GM12878 (cell line): ENCODE results near the gene LIMS1. TPM values are rescaled to one million over a fixed set of nuclear protein-coding genes. Genes with fewer than 3 reads are reported as not detected.

Experiments
- ATAC-seq: fragments of 200-7000 bp; cut with Tn5 transposase; 3 replicates; pipeline ENCODE4 v1.9.1; 2020; ENCODE audit warnings: mild to moderate bottlenecking, moderate library complexity
- BruUV-seq: library from RNA; stranded (reverse); fragments of 400-500 nt; replicated peaks from 2 replicates; lab custom pipeline; 2021; lab: Mats Ljungman, UMichigan
- CTCF ChIA-PET: fragments of 300-600 bp; sonication (Branson Sonifier 250); formaldehyde crosslinking; extraction: SDS; loops from one replicate; lab custom pipeline; 2021; ENCODE audit warnings: inconsistent platforms; lab: Yijun Ruan, JAX
- POLR2A ChIA-PET: fragments of 350-600 bp; formaldehyde crosslinking; extraction: SDS; loops from one replicate; lab custom pipeline; 2021; ENCODE audit warnings: inconsistent platforms; lab: Charles Lee
- RAD21 ChIA-PET: fragments of 300-600 bp; sonication (Branson Sonifier 250); formaldehyde crosslinking; loops from one replicate; lab custom pipeline; 2023; ENCODE audit warnings: antibody characterized with exemption; ENCODE audit not compliant: unreplicated experiment; lab: Charles Lee
- SMC1A ChIA-PET: fragments of 300-600 bp; sonication (Branson Sonifier 250); formaldehyde crosslinking; loops from one replicate; lab custom pipeline; 2023; ENCODE audit not compliant: unreplicated experiment, uncharacterized antibody; lab: Charles Lee
- DNase-seq: peaks from one replicate; pipeline ENCODE4 v3.0.0-alpha.2; 2011; ENCODE audit warnings: low read depth, low spot score
- FAIRE-seq: peaks from 3 replicates; lab custom pipeline; 2011; peaks lifted over from hg19 to GRCh38; lab: Jason Lieb, UNC
- H2AFZ ChIP-seq: 2 replicates; pipeline ENCODE4 v1.6.0; 2011; ENCODE audit warnings: low read depth, low read length, control low read depth; ENCODE audit not compliant: control insufficient read depth
- H3K27ac ChIP-seq: 2 replicates; pipeline ENCODE4 v1.5.1; 2011; ENCODE audit warnings: control low read depth; ENCODE audit not compliant: control insufficient read depth, insufficient read depth
- H3K27me3 ChIP-seq, 2 experiments: replicated peaks in 1 of 2; 2 replicates each; pipeline versions ENCODE4 v1.6.0 to v1.6.1; 2011; ENCODE audit warnings: low read length in 1 of 2; ENCODE audit not compliant: control insufficient read depth in 2 of 2, insufficient read depth in 2 of 2
- H3K36me3 ChIP-seq, 2 experiments: 2 replicates each; pipeline ENCODE4 v1.5.1; 2011; ENCODE audit warnings: low read length in 1 of 2; ENCODE audit not compliant: control insufficient read depth in 2 of 2, insufficient read depth in 2 of 2
- H3K4me1 ChIP-seq: 2 replicates; pipeline ENCODE4 v1.6.1; 2011; ENCODE audit warnings: mild to moderate bottlenecking, low read length, moderate library complexity, mixed read lengths; ENCODE audit not compliant: control insufficient read depth, insufficient read depth
- H3K4me2 ChIP-seq: 2 replicates; pipeline ENCODE4 v1.6.0; 2011; ENCODE audit warnings: control low read depth; ENCODE audit not compliant: control insufficient read depth, insufficient read depth
- H3K4me3 ChIP-seq: fragments of 200-600 bp; sonication (generic); 2 replicates; pipeline ENCODE4 v1.5.1; 2016
- H3K79me2 ChIP-seq: 2 replicates; pipeline ENCODE4 v1.6.0; 2011; ENCODE audit warnings: low read length; ENCODE audit not compliant: control insufficient read depth, insufficient read depth
- H3K9ac ChIP-seq: 2 replicates; pipeline ENCODE4 v1.8.0; 2011; ENCODE audit warnings: low read length, control low read depth, mixed read lengths; ENCODE audit not compliant: control insufficient read depth, insufficient read depth
- H3K9me3 ChIP-seq: replicated peaks from 3 replicates; pipeline ENCODE4 v1.5.1; 2011; ENCODE audit warnings: mild to moderate bottlenecking, low read length; ENCODE audit not compliant: control insufficient read depth, insufficient read depth
- H4K20me1 ChIP-seq: 2 replicates; pipeline ENCODE4 v1.6.0; 2011; ENCODE audit not compliant: control insufficient read depth, insufficient read depth
- CBFB ChIP-seq: IDR thresholded peaks from 2 replicates; pipeline ENCODE4 v1.6.1; 2016; ENCODE audit warnings: antibody characterized with exemption, low read depth
- CHD4 ChIP-seq: fragments of 200-600 bp; sonication (generic); IDR thresholded peaks from 2 replicates; pipeline ENCODE4 v1.6.1; 2016; ENCODE audit warnings: mild to moderate bottlenecking
- CREB1 ChIP-seq: IDR thresholded peaks from 2 replicates; pipeline ENCODE4 v1.6.1; 2012; ENCODE audit warnings: low read depth, mild to moderate bottlenecking, inconsistent platforms
- E4F1 ChIP-seq: fragments of 450-650 bp; IDR thresholded peaks from 2 replicates; pipeline ENCODE4 v1.6.1; 2018; ENCODE audit warnings: borderline replicate concordance, mild to moderate bottlenecking; ENCODE audit not compliant: partially characterized antibody
- EP300 ChIP-seq, 2 experiments: fragments of 150-350 bp in 1 of 2; IDR thresholded peaks; 2 replicates each; pipeline ENCODE4 v1.6.1; 2011 to 2012; ENCODE audit warnings: low read depth in 2 of 2, low read length in 2 of 2, borderline replicate concordance in 1 of 2, improper control_type of control experiment in 1 of 2, inconsistent platforms in 1 of 2; ENCODE audit not compliant: control insufficient read depth in 1 of 2
- EZH2 ChIP-seq: IDR thresholded peaks from 2 replicates; pipeline ENCODE4 v1.6.1; 2012; ENCODE audit warnings: low read depth, mild to moderate bottlenecking, control low read depth, inconsistent platforms, low read length, borderline replicate concordance; ENCODE audit not compliant: control insufficient read depth
- FOS ChIP-seq: IDR thresholded peaks from 3 replicates; pipeline ENCODE4 v1.6.1; 2011; ENCODE audit warnings: borderline replicate concordance; ENCODE audit not compliant: insufficient read length; ENCODE audit errors: extremely low read depth
- FOXK2 ChIP-seq: fragments of 450-650 bp; IDR thresholded peaks from 2 replicates; pipeline ENCODE4 v1.6.1; 2017; ENCODE audit warnings: mild to moderate bottlenecking, moderate library complexity
- MEF2A ChIP-seq: IDR thresholded peaks from 2 replicates; pipeline ENCODE4 v1.6.1; 2011; ENCODE audit warnings: low read depth, mild to moderate bottlenecking, low read length, moderate library complexity; ENCODE audit not compliant: insufficient read depth
- SIN3A ChIP-seq: IDR thresholded peaks from 2 replicates; pipeline ENCODE4 v1.6.1; 2012; ENCODE audit warnings: low read depth, low read length, improper control_type of control experiment
- SMAD5 ChIP-seq: IDR thresholded peaks from 2 replicates; pipeline ENCODE4 v1.6.1; 2016; ENCODE audit warnings: antibody characterized with exemption, low read depth
- SREBF2 ChIP-seq: IDR thresholded peaks from 2 replicates; pipeline ENCODE4 v1.6.1; 2012; ENCODE audit warnings: mild to moderate bottlenecking, low read length
- TARDBP ChIP-seq: IDR thresholded peaks from 2 replicates; pipeline ENCODE4 v1.6.1; 2016; ENCODE audit warnings: borderline replicate concordance
- ZBED1 ChIP-seq: IDR thresholded peaks from 2 replicates; pipeline ENCODE4 v1.6.1; 2016; ENCODE audit warnings: borderline replicate concordance
- ZBTB40 ChIP-seq: fragments of 450-650 bp; IDR thresholded peaks from 2 replicates; pipeline ENCODE4 v1.6.1; 2016; ENCODE audit warnings: mild to moderate bottlenecking, moderate library complexity, borderline replicate concordance
- WGBS: methylation state at CpG from one replicate; pipeline ENCODE4 v1.1.6; 2016; ENCODE audit warnings: low lambda C conversion rate; ENCODE audit not compliant: insufficient replicate concordance, insufficient coverage; ENCODE audit errors: missing lambda C conversion rate; 5-methylcytosine and 5-hydroxymethylcytosine counted together
- in situ Hi-C: fragments of 300-500 bp; cut with MboI; formaldehyde crosslinking; loops from 9 replicates; pipeline ENCODE4 v1.14.3; 2018; ENCODE audit warnings: mixed read lengths
- intact Hi-C: fragments of 100-400 bp; cut with micrococcal nuclease; formaldehyde crosslinking; loops from one replicate; pipeline ENCODE4 v1.14.2; 2022; ENCODE audit not compliant: unreplicated experiment
- polyA plus RNA-seq, 11 experiments: library from polyadenylated mRNA; depleted of rRNA in 4 of 11; unstranded in 6 of 11; stranded (reverse) in 5 of 11; fragments of >200 nt; fragmentation: Nextera tagmentation in 4 of 11; fragmentation: Illumina TruSeq in 1 of 11; extraction: Ambion mirVana in 4 of 11; extraction: Trizol in 1 of 11; gene quantifications; 1 replicate in 1 of 11; 2 replicates in 10 of 11; pipeline versions ENCODE4 v1.2.1 to v1.2.3, GENCODE V29; 2011 to 2016; ENCODE audit warnings: inconsistent platforms in 2 of 11, missing spikeins in 2 of 11, low read depth in 1 of 11
- total RNA-seq, 4 experiments: library from RNA; depleted of rRNA in 3 of 4; stranded (reverse); fragments of >200 nt in 3 of 4; fragmentation: Illumina TruSeq in 1 of 4; extraction: Trizol in 1 of 4; gene quantifications; 2 replicates each; pipeline versions ENCODE4 v1.2.1 to v1.2.3, GENCODE V29; 2013 to 2021

LIMS1 gene
- total and polyA plus RNA-seq, 10 of the 15 experiments (the other 5 are each of a cell fraction or from before 2014, with no cell fraction given) = 15.7 to 98.1 (median 43.9) TPM

DNA sequence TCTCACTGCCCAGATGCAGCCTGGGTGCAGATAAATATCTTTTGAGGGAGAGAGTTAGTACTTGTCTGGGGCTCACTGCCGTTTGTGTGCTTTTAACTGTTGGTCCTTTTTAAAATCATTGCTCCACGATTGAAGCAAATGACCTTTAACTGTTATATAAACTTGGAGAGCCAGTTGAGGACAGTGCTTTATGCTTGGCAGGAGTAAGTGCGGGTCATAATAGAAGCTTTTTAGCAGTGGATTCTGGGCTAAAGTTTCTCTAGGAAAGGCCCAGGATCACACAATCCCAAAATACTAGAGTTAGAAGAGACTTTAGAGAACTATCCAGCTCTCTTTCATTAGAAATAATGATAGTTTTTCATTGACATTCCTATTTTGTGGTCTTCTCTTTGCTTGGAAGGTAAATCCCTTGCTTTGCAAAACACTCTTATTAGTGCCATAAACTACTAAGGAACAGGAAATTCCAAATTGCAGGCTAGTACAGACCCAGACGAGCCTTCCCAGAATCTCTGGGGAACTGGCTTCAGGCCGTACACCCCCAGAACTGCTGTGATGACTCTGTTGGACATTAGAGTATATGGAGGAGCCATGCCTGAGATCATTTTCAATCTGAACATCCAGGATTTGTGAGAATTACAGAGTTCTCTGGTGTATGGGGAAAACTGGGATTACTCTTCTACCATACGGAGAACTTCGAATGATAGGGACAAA lies 19.1 kb downstream of the LIMS1 start (continued):
- no peak for TF ChIP-seq ZBED1
- no peak for TF ChIP-seq MEF2A
- no peak for TF ChIP-seq SREBF2
- TF ChIP-seq EZH2 = no peak

GRCh38 chr2:108554528-108554927 lies 20.3 kb downstream of the LIMS1 start:
- CTCF ChIA-PET = no interaction called here
- no peak overlapping the region for H3K4me2 ChIP-seq
- H3K9ac ChIP-seq = no peak overlapping the region
- POLR2A ChIA-PET = interaction anchor here (1.4 to 2.3 kb wide), 2 partner anchors 13 to 20 kb away, joined by 7 read pairs; no protein-coding TSS in a partner anchor
- no peak overlapping the region for H2AFZ ChIP-seq
- H3K4me1 ChIP-seq = no peaks in the 10 kb centered on the region
- no peaks in the 10 kb centered on the region for H3K9me3 ChIP-seq
- H3K4me3 ChIP-seq = no peak overlapping the region
- FAIRE-seq (no peak), ATAC-seq (no peak), DNase-seq (no peak)
- TF ChIP-seq CREB1 (no peak), FOXK2 (no peak), ZBTB40 (no peak), E4F1 (no peak), CHD4 (no peak), EP300 (IDR thresholded peaks at IDR 0.05; ENCODE audit: borderline replicate concordance in 1 of 2, control insufficient read depth in 1 of 2, low read depth in 2 of 2, low read length in 2 of 2) (no peak), SMAD5 (no peak), CBFB (no peak), FOS (no peak), TARDBP (no peak), SIN3A (no peak)
- no TSS peak for BruUV-seq
- SMC1A ChIA-PET = interaction anchor here (1.1 to 1.8 kb wide), 5 partner anchors 12 to 30 kb away, joined by 4 to 6 read pairs (median 5); no protein-coding TSS in a partner anchor
- no peaks in the 10 kb centered on the region for H3K27me3 ChIP-seq
- RAD21 ChIA-PET = interaction anchor here (0.7 to 1.0 kb wide), 2 partner anchors 17 to 21 kb away, joined by 4 to 6 read pairs; no protein-coding TSS in a partner anchor
- intact Hi-C loops = no loop called here
- H4K20me1 ChIP-seq = no peaks in the 10 kb centered on the region
- H3K79me2 ChIP-seq = peaks cover 14% of the 10 kb centered on the region
- in situ Hi-C loops = no loop called here
- H3K27ac ChIP-seq = no peak overlapping the region
- H3K36me3 ChIP-seq = no peaks in the 10 kb centered on the region
- WGBS = over 99% methylated on average over 5 of the region's 5 CpGs
